Large intestine (tissue), 3 donors: ENCODE data around the gene CCN2. TPM values are rescaled to one million over a fixed set of nuclear protein-coding genes. Genes with fewer than 3 reads are reported as not detected.
A peak's percentile ranks its signal among the peaks of the same experiment; 100 is the strongest.

ENCODE experiments used
- DNase-seq, 2 donors: peaks; one replicate each; pipeline versions ENCODE4 v3.0.0 to v3.0.0-alpha.2; 2013
- H3K27ac ChIP-seq: one replicate; pipeline ENCODE4 v1.5.1; 2013; ENCODE audit warnings: low read length
- H3K27me3 ChIP-seq: 2 replicates; pipeline ENCODE4 v1.6.1; 2013; ENCODE audit warnings: low read length; ENCODE audit not compliant: control insufficient read depth, insufficient read depth
- H3K36me3 ChIP-seq: 2 replicates; pipeline ENCODE4 v1.6.1; 2013; ENCODE audit warnings: low read length; ENCODE audit not compliant: control insufficient read depth, insufficient read depth
- H3K4me1 ChIP-seq: one replicate; pipeline ENCODE4 v1.6.1; 2013; ENCODE audit warnings: low read length; ENCODE audit not compliant: control insufficient read depth, insufficient read depth
- H3K4me3 ChIP-seq: one replicate; pipeline ENCODE4 v1.5.1; 2013; ENCODE audit warnings: low read length
- H3K9me3 ChIP-seq: one replicate; pipeline ENCODE4 v1.6.1; 2013; ENCODE audit warnings: mild to moderate bottlenecking, low read depth, low read length, moderate library complexity; ENCODE audit not compliant: control insufficient read depth
- WGBS: methylation state at CpG from one replicate; pipeline ENCODE4 v1.1.5; 2013; ENCODE audit warnings: low lambda C conversion rate; ENCODE audit not compliant: insufficient coverage; 5-methylcytosine and 5-hydroxymethylcytosine counted together
- polyA plus RNA-seq: library from polyadenylated mRNA; unstranded; fragments of 120-200 nt; gene quantifications from one replicate; pipeline ENCODE4 v1.2.1, GENCODE V29; 2013

CCN2 gene
- polyA plus RNA-seq, 1 donor: 102 TPM

DNA sequence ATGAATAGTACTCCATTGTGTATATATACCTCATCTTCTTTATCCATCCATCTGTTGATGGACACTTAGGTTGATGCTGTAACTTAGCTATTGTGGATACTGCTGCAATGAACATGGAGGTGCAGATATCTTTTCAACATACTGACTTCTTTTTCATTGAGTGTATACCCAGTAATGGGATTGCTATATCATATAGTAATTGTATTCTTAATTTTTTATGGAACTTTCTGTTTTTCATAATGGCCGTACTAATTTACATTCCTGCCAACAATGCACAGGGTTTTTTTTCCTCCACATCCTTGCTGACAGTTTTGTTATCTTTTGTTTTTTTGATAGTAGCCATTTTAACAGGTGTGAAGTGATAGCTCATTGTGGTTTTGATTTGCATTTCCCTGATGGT is 5.2 kb downstream of the CCN2 start:
- H3K36me3 ChIP-seq: peaks cover 3% of the 10 kb centered on the region
- H3K4me1 ChIP-seq: no peaks in the 10 kb centered on the region
- H3K27me3 ChIP-seq: no peaks in the 10 kb centered on the region
- H3K4me3 ChIP-seq: no peak overlapping the region
- DNase-seq: no peak
- WGBS: no CpG with 5 or more reads among the region's 1 CpG
- peaks cover 3% of the 10 kb centered on the region for H3K9me3 ChIP-seq
- no peak overlapping the region for H3K27ac ChIP-seq

- H3K4me3 ChIP-seq: no peak overlapping the region
- WGBS: 88% methylated on average over 3 of the region's 8 CpGs
- no peak overlapping the region for H3K27ac ChIP-seq
- H3K36me3 ChIP-seq: no peaks in the 10 kb centered on the region
- no peaks in the 10 kb centered on the region for H3K27me3 ChIP-seq
- H3K4me1 ChIP-seq: no peaks in the 10 kb centered on the region
- no peak for DNase-seq
- no peaks in the 10 kb centered on the region for H3K9me3 ChIP-seq
These were observed 13.2 kb downstream of the CCN2 start for GRCh38 chr6:131937703-131938631.

GRCh38 chr6:131937226-131937625 is 13.9 kb downstream of the CCN2 start:
- Histone ChIP-seq H3K4me1 (no peaks in the 10 kb centered on the region), H3K27ac (no peak overlapping the region)

GRCh38 chr6:131936156-131936555 is 15.0 kb downstream of the CCN2 start:
- WGBS: 79% methylated on average over 2 of the region's 4 CpGs
- no peak for DNase-seq
- no peaks in the 10 kb centered on the region for H3K27me3 ChIP-seq
- H3K4me3 ChIP-seq: no peak overlapping the region
- no peaks in the 10 kb centered on the region for H3K36me3 ChIP-seq
- H3K27ac ChIP-seq: no peak overlapping the region
- H3K9me3 ChIP-seq: no peaks in the 10 kb centered on the region
- no peaks in the 10 kb centered on the region for H3K4me1 ChIP-seq

More at GRCh38 chr6:131937226-131937625, 13.9 kb downstream of the CCN2 start:
- no peak for DNase-seq
- no peaks in the 10 kb centered on the region for H3K27me3 ChIP-seq
- no peaks in the 10 kb centered on the region for H3K9me3 ChIP-seq
- WGBS: no CpG with 5 or more reads among the region's 2 CpGs
- no peaks in the 10 kb centered on the region for H3K36me3 ChIP-seq
- no peak overlapping the region for H3K4me3 ChIP-seq

DNA sequence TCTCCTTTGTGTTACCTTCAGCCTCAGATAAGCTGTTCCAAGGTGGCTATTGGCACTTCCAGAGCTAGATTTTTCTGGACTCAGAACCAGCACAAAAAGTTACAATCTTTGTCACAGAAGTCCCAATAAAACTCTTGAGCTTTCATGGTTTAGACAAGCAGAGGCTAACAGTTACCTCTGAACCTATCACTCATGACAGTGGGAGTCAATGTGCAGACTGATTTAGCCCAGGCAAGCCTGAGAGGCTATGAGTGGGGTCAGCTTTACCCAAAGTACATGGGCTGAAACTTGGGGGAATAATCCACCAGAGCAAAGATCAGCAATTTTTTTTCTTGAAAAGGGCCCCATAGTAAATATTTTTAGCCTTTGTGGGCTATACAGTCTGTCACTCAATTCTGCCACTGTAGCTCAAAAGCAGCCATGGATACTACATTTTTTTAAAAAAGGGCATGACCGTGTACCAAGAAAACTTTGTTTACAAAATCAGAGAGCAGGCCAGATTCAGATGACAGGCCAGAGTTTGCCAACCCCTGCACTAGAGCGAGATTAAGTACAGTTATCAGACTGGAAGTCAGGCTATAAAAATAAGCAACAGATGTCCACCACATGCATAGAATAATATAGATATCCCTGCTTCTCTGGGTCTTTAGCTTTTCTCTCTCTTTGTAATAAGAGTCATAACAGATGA is 20.0 kb downstream of the CCN2 start:
- Histone ChIP-seq H3K4me1 (no peaks in the 10 kb centered on the region), H3K27ac (no peak overlapping the region), H3K27me3 (no peaks in the 10 kb centered on the region), H3K36me3 (no peaks in the 10 kb centered on the region), H3K9me3 (no peaks in the 10 kb centered on the region), H3K4me3 (no peak overlapping the region)
- DNase-seq: no peak
- WGBS: no CpG with 5 or more reads among the region's 2 CpGs

GRCh38 chr6:131929976-131930375 is 21.2 kb downstream of the CCN2 start:
- WGBS: 60% methylated on average over 1 of the region's 1 CpG
- H3K27ac ChIP-seq: no peak overlapping the region
- H3K4me1 ChIP-seq: no peaks in the 10 kb centered on the region
- no peak overlapping the region for H3K4me3 ChIP-seq
- H3K9me3 ChIP-seq: no peaks in the 10 kb centered on the region
- no peak for DNase-seq
- no peaks in the 10 kb centered on the region for H3K36me3 ChIP-seq
- no peaks in the 10 kb centered on the region for H3K27me3 ChIP-seq

- no peaks in the 10 kb centered on the region for H3K27me3 ChIP-seq
- DNase-seq: no peak
- no peak overlapping the region for H3K4me3 ChIP-seq
- H3K36me3 ChIP-seq: no peaks in the 10 kb centered on the region
- no peak overlapping the region for H3K27ac ChIP-seq
- H3K9me3 ChIP-seq: no peaks in the 10 kb centered on the region
- WGBS: no CpG with 5 or more reads among the region's 2 CpGs
- no peaks in the 10 kb centered on the region for H3K4me1 ChIP-seq
These were observed 21.9 kb downstream of the CCN2 start for GRCh38 chr6:131929264-131929663.

DNA sequence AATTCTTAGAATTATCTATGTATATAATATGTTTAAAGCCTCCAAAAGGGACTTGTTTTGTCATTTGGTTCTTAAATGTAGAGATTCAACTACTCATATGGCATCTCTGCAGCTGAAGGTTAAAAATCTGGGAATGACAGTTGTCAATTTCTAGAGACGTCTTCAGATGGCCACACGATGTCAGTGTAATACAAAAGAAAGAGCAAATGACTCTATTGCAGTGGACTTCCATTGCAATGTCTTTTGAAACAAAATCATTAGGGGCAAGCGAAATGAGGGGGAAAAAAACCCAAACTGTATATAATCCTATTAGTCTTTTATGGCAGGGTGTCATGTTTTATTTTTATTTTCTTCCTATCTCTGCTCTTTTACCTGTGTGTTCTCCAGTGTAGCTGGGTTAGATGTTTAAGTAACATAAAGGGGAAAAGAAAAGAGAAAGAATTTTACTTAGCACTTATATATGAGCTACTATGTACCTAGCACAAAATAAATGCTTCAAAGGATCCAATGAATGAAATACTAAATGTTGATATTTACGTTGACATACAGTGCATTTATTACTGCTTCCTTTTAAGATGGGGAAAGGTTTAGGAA is 26.2 kb downstream of the CCN2 start:
- no peak overlapping the region for H3K4me3 ChIP-seq

DNA sequence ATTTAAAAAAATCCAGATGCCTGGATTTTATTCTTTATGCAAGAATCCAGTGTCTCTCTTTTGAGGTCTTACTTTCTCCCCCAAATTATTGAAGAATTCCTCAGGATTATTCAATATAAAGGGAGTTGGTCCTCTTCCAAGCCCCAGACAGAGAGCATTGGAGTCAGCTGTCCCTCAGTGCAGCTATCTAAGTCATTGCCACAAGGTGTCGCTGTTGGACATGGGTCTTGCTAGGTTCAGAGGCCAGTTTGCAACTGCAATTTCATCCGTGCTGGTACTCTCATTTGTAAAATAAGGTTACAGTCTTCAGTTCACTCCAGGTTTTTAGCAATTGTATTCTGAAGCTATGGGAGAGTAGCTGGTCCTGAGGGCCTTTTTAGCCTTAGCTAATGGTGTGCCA is 27.8 kb downstream of the CCN2 start:
- no peak overlapping the region for H3K27ac ChIP-seq
- H3K36me3 ChIP-seq: no peaks in the 10 kb centered on the region
- H3K27me3 ChIP-seq: no peaks in the 10 kb centered on the region
- no peaks in the 10 kb centered on the region for H3K9me3 ChIP-seq
- no peaks in the 10 kb centered on the region for H3K4me1 ChIP-seq
- H3K4me3 ChIP-seq: no peak overlapping the region
- no CpG with 5 or more reads among the region's 2 CpGs for WGBS
- peak; percentile 24 to 31 for DNase-seq

More for the DNA sequence above, 26.2 kb downstream of the CCN2 start:
- H3K4me1 ChIP-seq: no peaks in the 10 kb centered on the region
- H3K36me3 ChIP-seq: no peaks in the 10 kb centered on the region
- H3K9me3 ChIP-seq: no peaks in the 10 kb centered on the region
- no peak overlapping the region for H3K27ac ChIP-seq
- H3K27me3 ChIP-seq: no peaks in the 10 kb centered on the region
- DNase-seq: no peak
- 29% methylated on average over 3 of the region's 4 CpGs for WGBS

DNA sequence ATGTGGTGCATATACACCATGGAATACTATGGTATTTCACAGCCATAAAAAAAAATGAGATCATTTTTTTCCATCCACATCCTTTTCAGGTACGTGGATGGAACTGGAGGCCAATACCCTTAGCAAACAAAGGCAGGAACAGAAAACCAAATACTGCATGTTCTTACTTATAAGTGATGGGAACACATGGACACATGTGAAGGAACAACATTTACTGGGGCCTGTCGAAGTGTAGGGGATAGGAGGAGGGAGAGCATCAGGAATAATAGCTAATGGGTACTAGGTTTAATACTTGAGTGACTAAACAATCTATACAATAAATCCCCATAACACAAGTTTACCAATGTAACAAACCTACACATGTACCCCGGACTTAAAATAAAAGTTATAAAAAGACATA is 30.5 kb downstream of the CCN2 start:
- Histone ChIP-seq H3K27ac (no peak overlapping the region), H3K27me3 (no peaks in the 10 kb centered on the region), H3K4me1 (no peaks in the 10 kb centered on the region), H3K9me3 (no peaks in the 10 kb centered on the region), H3K36me3 (no peaks in the 10 kb centered on the region), H3K4me3 (no peak overlapping the region)
- DNase-seq: no peak
- WGBS: no CpG with 5 or more reads among the region's 3 CpGs
